ENCODE results near the gene DDX50.

DNA sequence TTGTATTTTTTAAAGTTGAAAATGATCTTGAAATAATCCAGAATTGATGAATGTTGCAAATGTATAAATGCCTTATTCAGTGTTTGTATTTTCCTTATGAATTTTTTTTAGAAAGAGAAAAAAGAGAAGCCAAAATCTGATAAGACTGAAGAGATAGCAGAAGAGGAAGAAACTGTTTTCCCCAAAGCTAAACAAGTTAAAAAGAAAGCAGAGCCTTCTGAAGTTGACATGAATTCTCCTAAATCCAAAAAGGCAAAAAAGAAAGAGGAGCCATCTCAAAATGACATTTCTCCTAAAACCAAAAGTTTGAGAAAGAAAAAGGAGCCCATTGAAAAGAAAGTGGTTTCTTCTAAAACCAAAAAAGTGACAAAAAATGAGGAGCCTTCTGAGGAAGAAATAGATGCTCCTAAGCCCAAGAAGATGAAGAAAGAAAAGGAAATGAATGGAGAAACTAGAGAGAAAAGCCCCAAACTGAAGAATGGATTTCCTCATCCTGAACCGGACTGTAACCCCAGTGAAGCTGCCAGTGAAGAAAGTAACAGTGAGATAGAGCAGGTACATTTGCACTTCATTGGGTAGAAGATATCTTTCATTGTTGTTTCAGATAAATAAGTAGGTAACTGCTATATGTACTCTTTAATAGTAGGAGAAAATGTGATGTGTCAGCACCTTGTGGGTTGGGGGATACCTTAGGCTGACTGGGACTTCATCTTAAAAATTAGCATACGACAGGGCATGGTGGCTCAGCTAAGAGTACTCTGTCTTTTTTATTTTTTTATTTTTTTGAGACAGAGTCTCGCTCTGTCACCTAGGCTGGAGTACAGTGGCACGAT lies 58.8 kb downstream of the DDX50 start:
- TF ChIP-seq, protein P1, sequence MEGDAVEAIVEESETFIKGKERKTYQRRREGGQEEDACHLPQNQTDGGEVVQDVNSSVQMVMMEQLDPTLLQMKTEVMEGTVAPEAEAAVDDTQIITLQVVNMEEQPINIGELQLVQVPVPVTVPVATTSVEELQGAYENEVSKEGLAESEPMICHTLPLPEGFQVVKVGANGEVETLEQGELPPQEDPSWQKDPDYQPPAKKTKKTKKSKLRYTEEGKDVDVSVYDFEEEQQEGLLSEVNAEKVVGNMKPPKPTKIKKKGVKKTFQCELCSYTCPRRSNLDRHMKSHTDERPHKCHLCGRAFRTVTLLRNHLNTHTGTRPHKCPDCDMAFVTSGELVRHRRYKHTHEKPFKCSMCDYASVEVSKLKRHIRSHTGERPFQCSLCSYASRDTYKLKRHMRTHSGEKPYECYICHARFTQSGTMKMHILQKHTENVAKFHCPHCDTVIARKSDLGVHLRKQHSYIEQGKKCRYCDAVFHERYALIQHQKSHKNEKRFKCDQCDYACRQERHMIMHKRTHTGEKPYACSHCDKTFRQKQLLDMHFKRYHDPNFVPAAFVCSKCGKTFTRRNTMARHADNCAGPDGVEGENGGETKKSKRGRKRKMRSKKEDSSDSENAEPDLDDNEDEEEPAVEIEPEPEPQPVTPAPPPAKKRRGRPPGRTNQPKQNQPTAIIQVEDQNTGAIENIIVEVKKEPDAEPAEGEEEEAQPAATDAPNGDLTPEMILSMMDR (IDR thresholded peaks at IDR 0.05; ENCODE audit: low read depth, low read length, poor library complexity, severe bottlenecking) = no peak
- TF ChIP-seq EZH2phosphoT487 (IDR thresholded peaks at IDR 0.05; ENCODE audit: borderline replicate concordance, low read length) = no peak
